Stimulated activated CD4-positive, alpha-beta T cell treated with anti-CD3 and anti-CD28 coated beads, Interleukin-4, amount 100 ng/mL, for 48 hours (primary cell): ENCODE measurements around the gene CLCA1.

ENCODE experiments used
- DNase-seq, 2 donors: peaks; one replicate each; pipeline ENCODE4 v3.0.0-alpha.2; 2020; ENCODE audit warnings: low read depth in 2 of 2

Gene CLCA1

DNA sequence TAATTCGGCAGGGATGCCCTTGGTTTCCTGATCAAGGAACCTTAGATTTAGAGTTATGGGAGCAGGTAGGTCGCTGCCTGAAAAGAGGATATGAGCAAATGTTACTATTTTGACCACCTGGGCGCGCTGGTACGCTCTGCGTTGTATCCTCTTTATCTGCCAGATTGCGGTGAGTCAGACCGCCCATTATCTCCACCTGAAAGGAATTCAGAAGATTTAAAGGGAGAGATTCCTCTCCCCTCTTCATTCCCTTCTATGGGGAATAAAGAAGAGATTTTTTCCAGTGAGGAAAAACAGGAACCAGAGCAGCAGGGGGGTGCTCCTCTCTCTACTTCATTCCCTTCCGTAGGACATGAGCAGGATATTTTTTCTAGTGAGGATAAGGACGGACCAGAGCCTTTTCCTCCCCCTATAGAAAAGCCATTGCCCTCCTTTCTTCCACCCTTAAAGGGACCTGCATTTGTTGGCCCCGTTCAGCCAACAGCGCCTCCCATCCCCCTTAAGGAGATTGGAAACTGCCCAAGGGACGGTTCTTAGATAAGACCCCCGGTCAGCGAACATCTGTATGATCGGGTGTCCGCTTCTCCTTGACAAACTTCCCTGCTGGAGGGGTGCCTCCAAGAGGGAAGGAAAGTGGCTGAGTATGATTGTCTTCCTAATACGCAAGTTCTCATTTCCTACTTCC, 34.1 kb downstream of the CLCA1 start:
- DNase-seq = no peak

DNA sequence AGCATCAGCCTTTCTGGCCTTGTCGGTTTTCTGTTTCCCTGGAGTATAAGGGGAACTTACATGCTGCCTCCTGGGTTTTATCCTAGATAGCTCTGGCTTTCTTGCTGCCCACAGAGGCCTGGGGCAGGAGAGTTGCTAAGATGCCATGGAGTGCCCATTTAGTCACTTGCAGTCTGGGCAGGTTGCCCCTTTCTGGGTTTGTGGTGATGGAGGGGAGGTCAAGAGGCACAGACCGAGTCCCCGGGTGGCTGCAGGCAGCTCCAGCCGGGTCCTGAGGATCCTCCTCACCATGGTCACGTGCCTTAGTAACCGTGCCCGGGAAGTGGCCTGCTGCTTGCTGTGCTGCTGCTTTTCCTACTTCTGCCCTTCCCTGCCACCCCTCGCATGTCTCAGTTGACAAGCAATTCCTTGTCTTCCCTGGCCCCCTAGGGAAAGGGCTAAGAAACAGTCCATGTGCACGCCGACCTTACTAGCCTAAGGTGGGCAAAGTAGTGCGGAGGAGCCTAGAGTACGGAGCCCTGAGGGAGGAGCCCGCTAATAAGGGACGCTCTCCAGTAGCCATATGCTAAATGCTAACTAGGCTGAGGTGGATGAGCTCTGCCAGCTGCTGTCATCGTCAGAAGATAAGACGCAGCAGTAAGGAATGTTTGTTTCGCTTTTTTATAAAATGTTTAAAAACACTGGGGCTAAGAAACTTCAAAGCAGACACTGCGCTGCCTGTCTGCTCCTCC, 34.8 kb downstream of the CLCA1 start:
- DNase-seq = no peak

DNA sequence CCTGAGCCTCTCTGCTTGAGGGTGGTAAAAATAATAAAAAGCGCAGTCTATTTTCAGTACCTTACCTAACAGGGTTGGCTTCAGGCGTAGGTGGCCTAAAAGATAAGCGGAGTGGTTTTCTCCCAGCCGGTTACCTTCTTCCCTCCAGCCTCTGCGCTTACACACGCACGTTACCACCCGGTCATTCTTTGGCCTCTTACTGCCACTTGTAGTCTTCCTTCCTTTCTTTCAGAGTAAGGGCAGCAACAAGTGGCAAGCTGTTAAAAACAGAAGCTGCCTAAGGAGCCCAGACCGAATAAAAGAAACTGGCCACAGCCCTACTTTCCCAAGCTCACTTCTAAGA, 35.4 kb downstream of the CLCA1 start:
- DNase-seq = no peak

DNA sequence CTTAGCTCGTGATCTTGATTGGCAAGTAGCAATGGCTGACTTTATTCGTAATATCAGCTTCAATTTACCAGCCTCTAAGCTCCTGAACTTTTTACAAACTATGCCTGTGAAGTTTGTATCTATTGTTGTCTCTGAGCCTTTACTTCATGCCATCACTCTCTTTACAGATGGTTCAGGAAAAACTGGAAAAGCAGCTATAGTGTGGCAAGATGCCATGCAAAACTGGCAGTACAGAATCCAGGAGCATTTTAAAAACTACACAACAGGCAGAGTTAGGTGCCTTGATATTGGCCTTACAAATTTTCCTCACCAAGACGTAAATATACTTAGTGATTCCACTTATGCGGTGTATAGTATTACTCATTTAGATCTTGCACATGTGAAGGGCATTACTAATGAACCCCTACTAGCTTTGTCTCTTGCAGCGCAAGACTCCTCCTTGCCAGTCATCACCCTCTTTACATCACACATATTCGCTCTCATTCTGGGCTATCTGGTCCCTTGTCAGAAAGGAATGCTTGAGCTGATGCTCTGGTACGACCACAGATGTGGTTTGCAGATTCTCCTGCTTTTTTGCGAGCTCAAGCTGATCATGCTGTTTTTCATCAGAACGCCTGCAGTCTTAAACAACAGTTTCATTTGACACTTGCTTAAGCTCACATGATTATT, 36.3 kb downstream of the CLCA1 start:
- DNase-seq = no peak

DNA sequence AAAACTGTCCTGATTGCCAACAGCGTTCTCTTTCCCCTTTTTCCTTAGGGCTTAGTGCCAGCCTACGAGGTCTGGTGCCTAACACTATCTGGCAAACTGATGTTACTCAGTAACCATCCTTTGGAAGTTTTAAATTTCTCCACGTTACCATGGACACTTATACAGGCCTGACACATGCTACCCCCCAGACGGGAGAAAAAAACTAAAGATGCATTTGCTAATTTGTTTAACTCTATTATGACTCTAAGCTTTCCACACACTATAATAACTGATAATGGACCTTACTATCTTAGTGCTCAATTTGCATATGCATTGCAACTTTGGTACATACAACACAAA, 36.8 kb downstream of the CLCA1 start:
- no peak for DNase-seq

DNA sequence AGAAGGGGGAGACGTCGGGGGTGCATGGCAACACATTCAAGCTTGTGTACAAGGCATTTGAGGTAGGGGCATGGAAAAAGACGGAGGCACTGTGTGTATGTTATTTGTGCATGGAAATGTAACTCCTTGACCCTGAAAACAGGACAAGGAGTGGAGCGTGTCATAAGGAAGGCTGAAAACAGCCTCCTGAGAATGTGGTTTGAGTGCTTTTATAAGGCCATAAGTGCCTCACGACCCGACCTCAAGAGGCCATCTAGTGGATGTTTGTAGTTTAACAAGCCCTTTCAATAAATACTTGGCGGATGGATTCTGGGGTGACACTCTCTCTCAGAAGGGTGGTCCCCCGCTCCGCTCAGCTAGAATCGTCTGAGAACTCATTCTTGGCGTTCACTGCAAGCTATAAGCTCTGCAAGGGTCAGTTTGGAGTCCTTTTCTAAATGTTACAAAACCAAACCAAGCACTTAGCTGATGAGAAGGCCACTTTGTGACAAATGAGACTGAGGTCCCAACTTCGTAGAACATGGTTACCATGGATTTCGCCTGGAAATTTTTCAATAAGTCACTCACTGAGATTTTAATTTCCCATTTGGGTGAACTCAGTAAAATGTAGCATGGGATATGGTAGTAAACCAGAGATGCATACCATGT, 39.3 kb downstream of the CLCA1 start:
- DNase-seq = no peak

DNA sequence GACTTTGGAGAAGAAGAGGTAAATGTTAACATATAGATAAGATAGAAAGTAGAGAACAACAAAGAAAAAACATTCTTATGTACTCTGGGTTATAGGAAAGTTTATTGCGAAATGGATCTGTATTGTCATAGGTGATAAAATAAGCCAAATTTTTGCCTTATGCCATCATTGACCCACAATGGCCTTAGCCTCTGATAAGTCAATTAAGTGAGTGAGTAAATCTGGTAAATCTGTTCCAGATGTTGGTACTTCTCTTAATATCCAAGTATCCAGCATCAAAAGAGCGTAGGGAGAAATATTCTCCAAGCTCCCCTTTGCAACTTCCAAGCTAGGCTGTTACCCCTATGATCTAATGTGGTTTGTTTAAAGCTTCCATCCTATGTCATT, 39.8 kb downstream of the CLCA1 start:
- no peak for DNase-seq

DNA sequence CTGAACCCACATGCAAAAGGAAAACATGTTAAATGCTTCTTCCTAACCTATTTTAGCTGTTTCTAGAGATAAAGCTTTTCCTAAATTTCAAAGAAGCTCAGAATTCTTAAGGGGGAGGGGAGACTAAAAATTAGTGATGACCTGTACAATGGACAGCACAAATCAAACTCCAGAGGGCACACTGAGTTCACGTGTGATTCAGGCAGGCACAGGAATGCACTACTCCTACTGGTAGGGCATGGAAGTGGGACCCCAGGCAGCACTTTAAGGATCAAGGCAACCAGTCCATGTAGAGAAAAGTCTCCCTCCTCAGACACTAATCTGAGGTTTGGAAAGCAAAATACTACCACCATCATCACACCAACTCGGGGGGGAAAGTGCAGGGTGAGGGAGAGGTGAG, 46.9 kb downstream of the CLCA1 start:
- no peak for DNase-seq

DNA sequence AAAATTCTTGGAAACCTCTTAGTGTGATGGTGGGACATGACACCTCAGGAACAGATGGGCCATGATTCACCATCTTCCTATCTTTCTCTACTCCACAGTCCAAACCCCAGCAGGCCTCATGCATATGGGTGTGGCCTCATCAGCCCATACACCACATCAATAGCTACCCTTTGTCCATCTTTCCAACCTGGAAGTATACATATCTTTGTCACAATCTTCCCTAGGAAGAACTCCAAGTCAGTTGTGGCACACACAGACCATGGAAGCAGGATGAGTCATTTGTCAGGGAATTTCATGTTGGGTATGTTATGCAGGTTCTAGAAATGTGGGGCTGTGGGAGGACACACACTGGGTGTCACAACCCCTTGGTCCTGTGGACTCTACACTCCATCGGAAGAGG, 47.6 kb downstream of the CLCA1 start:
- no peak for DNase-seq

DNA sequence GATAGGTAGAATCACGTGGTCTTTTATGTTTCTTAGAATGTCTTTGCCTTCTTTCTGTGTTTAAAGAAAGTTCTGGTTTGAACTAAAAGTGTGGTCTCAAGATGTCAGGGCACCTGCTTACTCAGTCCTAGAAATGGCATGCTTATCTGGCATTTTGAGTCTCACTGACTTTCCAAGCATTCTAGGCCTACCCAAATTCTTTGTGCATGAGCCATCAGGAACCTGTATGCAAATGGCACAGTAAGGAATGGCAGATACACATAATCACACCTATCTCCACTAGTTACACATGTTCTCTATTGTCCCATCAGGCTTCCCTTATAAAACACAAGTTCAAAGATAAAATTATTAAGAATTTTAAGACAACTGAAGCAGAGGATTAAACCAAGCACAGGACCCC, 48.6 kb downstream of the CLCA1 start:
- DNase-seq = no peak

DNA sequence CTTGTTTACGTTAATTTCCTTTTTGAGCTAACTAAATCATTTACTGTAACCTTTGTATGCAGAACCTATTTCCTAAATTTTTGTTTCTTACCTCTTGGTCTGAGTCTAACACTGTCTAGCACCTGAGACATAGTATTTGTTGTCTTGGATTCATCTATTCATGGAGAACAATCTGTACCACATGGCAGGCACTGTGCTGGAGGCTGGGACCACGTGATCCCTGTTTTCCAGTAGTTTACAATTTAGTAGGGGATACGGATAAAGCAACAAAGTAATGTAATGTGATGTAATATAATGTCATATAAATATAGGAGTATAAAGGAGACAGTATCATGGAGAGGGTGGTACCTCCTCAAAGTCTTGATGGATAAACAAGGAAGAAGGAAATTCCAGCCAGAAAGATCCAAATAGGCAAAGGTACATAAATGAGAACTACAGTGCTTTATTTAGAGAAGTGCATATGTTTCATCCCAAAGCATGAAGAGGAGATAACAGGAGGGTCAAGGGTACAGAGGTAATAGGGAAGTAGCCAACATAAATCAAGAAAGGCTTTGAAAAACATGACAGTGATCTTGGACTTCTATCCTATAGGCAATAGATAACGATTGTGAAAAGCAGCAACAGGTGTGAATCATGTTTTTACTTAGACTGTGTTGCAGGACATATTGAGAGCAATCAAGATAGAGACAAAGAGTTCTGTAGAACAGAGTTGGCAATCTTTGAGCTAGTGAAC, 52.2 kb downstream of the CLCA1 start:
- no peak for DNase-seq

DNA sequence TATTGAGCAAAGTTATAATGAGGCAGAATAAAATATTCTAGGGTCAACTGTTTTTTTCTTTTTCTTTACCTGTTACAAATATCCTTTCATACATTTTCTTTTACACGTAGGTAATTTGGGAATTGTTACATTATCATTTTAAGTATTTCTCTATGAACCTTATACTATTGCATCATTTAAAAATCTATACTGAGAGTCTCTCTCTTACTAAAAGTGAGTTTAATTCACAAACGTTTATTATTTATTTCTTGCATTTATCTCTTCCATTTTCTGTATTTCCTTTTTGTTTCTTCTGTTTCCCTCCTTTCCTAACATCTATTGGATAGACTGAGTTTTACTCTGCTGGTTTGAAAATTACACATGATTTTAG, 52.8 kb downstream of the CLCA1 start:
- DNase-seq = no peak

DNA sequence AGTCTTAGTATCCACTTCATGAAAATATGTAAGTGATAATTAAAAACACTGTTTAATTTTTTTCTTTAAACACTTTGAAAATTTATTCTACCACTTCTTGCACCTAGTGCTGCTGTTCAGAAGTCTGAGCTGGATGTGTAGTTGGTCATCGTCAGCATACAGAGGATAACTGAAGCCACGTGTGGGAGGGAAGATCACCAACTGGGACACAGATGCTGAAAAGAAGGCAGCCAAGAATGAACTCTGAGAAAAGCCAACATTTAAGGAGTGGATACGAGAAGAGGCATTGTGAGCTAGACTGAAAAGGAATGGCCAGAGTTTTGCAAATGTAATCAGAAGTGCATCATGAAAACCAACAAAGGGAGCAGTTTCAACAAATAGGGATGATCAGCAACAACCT, 53.5 kb downstream of the CLCA1 start:
- DNase-seq = no peak

DNA sequence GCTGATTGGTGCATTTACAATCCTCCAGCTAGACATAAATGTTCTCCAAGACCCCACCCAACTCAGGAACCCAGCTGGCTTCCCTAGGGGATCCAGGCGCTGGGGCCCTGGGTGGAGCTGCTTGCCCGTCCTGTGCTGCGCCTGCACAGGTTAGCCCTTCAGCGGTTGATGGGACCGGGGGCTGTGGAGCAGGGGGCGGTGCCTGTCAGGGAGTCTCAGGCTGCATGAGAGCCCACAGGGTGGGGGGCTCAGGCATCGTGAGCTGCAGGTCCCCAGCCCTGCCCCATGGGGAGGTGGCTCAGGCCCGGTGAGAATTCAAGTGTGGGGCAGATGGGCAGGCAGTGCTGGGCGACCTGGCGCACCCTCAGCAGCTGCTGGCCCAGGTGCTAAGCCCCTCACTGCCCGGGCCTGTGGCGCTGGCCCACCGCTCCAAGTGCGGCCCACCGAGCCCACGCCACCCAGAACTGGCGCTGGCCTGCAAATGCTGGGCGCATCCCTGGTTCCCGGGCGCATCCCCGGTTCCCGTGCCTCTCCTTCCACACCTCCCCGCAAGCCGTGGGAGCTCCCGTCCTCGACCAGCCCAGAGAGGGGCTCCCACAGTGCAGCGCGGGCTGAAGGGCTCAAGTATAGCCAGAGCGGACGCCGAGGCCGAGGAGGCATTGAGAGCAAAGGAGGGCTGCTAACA, 55.1 kb downstream of the CLCA1 start:
- DNase-seq = no peak

DNA sequence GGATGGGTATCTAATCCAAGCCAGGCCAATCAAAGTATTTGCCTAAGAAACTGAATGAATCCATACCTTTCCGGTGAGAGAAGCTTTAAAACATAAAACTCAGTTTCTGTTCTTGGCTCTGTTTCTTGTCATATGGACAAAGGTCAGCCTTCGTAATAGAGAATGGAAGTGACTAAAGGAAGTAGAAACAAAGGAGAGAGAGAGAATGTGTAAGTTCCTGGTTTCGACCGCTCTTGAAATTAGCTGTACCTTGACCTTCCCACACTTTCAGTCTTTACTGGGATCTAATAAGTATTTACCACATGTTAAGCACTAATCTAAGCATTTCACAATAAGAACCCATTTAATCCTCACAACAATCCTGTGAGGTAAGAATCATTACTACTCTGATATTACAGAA, 58.6 kb downstream of the CLCA1 start:
- DNase-seq = no peak

DNA sequence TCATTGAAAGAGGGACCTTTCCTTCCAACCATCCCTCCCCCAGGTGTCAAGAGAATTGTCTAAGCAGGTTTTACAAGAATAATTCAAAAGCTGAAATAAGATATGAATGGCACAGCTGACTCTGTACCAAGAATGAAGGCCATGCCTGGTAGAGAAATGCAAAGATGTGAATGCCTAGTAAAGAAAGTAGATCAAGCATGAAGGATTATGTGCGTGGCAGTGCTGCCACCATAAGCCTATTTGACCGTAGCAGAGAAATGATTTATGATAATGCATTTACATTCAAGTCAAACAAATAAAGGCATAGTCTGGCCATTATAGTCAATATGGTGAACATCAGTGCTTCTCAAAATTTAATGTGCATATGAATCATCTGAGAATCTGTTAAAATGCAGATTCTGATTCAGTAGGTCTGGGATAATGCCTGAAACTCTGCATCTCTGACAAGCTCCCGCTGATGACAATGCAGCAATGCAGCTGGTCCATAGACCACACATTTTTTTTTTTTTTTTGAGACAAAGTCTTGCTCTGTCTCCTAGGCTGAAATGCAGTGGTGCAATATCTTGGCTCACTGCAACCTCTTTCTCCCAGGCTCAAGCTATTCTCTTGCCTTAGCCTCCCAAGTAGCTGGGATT, 61.6 kb downstream of the CLCA1 start:
- no peak for DNase-seq

DNA sequence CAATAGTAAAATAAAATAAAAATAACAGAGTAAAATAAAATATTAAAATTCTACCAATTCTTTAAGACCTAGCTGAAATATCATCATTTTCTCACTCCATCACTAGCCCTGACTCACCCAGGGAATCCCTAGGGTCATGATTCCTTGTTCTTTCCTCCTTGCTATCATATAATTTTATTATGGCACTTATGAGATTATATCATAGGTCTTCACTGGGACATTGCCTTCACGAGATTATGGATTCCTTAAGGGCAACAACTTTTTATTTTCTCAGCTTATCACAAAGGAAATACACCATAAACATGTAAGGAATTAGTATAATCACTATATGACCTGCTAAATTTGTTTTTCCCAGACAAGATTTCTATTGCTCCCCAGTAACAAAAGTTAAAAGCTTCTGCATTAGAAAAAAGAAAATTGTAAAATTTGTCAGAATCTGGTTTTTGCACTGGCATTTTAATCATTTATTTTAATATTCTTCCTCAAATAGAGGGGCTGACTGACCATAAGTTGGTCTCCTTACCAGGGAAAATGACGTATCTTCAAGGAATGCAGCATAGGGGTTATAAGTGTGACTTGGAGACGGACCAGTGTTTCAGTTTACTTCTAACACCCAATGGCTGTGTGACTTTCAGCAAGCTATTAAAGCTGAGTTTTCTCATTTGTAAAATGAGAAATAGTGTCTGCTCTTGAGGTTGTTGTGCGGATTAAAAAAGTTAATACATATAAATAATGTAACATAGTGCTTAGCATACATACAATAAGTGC, 69.4 kb downstream of the CLCA1 start:
- no peak for DNase-seq

DNA sequence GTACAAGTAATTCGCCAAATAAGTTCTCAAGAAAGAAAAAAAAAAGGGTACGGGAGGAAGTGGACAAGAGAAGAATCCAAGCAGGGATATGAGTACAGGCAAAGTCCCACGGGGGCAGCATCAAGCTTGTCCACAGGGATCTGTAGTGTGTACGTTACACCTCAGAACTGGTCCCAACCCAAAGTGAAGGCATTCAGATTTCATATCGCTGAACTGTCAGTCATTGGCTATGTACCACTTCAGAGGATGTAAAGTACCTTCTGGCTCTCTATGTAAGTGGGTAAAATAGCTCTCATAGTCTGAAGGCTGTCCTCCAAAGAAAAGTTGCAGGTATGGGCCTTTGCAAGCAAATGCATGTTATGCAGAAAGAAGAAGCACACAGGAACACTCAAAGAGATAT, 70.0 kb downstream of the CLCA1 start:
- no peak for DNase-seq

DNA sequence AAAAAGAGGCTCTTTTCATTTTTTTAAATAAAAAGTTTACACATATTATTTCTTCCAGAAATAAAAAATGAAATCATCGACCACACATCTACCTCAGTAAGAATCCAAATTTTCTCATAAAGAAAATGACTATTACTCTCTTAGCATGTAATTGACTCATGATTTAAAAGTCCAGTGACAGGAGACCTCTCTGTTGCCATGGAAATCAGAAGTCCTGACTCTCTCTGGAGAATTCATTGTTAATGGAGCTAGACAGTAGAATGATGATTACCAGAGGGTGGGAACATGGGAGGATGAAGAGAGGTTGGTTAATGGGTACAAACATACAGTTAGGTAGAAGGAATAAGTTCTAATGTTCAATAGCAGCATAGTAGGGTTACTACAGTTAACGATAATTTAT, 73.1 kb downstream of the CLCA1 start:
- DNase-seq = no peak

DNA sequence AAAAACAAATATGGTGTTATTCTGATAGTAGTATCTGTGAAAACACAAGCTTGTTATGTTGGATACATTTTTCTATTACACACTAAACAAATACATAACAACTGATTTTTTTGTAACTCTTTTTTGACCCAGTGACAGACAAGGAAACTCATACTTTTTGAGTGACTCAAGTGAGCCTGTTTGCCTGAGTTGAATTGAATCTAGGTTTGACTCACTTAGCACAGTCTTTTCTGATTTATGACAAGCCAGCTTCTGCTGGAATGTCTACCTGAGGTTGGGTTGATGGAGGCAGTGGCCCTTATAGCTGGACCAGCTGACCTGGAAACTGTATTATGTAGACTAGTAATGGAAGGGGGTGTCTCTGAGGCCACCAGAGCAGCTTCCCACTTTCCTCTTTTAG, 73.9 kb downstream of the CLCA1 start:
- no peak for DNase-seq
